ENCODE results near the gene ZNF644.
"Not testable (repeated sequence)": the region's sequence is repeated elsewhere in the genome, so short reads cannot be mapped to it uniquely, and the experiment has no call there.

ZNF644 gene

DNA sequence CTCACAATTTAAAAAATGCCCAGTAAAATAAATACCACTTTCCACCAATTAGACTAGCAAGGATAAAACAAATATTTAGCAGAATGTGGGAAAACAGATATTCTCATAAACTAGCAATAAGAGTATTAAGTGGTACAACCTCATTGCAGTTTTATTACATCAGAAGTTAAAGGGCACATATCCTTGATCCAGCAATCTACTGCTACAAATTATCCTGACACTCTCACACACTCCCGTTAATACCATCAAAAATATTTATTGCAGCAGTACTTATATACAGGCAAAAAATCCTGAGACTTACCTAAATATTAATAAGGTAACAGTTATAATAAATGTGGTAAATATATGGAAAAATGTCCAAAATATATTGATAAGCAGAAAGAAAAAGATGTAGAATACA, 44.3 kb downstream of the ZNF644 start:
- DNase-seq, result no peak

DNA sequence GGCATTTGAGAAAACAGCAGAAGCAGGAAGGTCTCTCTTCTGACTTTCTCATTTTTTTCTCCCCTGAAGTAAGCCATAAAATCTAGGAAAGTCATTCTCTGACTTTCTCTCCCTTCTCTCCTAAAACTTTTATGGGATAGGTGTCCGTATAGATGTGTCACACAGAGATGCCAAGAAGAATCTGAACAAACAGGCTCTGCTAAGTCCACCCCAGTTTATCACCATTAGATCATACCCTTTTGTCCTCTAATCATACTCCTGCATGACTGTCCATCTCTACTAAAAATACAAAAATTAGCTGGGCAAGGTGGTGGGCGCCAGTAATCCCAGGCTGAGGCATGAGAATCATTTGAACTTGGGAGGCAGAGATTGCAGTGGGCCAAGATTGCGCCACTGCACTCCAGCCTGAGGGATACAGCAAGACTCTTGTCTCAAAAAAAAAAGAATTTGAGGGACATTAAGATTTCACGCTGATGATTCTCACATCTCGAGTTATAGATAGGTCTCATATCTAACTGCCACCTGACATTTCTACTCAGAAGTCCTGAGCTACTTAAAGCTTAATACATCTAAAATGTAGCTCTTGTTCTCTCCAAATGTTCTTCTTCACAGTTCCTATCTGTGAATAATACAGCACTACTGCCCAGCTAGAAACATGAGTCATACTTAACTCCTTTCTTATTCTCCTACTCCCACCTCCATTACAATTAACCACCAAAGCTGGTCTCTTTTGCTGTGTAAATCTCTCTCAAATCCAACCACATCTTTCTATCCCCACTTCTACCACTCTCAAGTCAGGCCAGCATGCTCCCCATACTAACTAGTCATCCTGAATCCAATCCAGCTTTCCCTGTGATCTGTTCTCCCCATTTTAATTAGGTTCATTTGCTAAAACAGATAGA, 47.7 kb downstream of the ZNF644 start:
- no peak for DNase-seq

DNA sequence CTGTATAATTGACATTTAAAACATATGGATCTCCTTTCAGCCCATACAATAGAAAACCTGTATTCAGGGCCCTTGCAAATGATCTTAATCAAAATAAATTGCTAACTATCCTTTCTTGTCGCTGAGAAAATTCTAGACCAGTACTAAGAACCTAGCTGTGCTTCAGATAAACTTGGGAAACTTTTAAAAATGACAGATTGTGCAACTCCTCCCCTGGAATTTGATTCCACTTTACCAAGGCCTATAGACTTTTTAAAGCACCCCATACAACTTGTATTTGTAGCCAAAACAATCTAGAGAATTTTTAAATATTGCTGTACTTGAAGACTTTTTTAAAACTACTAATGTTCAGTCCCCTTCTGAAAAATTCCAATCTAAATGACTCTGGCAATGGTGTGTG, 51.6 kb downstream of the ZNF644 start:
- DNase-seq, result no peak

DNA sequence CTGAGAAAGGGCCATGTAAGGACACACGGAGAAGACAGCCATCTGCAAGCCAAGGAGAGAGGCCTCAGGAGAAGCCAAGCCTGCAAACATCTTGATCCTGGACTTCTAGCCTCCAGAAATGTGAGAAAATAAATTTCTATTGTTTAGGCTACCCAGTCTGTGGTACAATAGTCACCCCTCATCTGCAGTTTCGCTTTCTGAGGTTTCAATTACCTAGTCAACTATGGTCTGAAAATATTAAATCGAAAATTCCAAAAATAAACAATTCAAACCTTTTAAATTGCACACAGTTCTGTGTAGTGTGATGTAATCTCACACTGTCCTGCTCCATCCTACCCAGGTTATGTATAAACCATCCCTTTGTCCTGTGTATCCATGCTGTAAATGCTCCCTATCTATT, 52.6 kb downstream of the ZNF644 start:
- no peak for DNase-seq

DNA sequence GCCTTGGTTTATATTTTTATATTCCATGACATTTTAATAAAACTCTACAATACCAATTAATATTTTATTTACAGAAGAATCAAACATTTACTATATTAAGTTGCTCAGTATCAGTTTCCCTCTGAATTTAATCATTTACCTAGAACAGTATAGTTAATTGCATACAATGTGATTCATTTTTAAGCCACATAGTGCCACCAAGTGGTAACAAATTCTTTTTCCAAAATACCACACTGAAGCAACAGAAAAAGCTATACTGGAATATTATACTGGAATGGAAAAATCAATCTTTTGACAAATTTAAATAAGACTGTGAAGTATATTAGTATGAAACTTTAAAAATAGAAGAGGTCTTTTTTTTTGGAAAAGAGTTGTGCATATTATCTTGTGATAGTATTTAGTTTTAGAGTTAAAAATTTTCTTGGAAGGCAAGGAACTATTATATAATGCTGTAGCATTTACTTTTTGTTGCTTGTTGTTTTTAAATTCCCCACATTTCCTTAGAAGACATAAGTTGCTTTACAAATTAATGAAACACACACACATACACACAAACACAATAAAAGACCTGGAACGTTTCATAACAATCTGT, 57.3 kb downstream of the ZNF644 start:
- DNase-seq, result no peak

DNA sequence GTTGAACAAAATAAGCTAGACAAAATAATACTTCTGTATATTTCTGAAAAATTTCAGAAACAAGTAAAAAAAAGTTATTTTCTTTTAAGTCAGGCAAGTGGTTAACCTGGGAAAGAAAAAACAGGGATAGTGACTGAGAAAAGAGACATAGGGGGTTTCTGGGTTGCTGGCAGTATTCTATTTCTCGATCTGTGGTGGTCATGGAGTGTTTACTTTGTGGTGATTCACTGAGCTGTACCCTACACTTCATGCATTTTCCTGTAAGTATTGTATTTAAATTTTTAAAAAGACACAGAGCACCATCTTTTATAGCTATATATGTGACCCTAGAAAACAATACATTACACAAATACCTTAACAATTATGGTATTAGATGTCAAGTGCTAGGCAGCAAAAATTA, 58.2 kb downstream of the ZNF644 start:
- DNase-seq, result no peak

- no peak for DNase-seq
Observed at GRCh38 chr1:90963236-90963635, 58.6 kb downstream of the ZNF644 start.

- DNase-seq, result no peak
Observed at GRCh38 chr1:90959352-90960206, 62.3 kb downstream of the ZNF644 start.

DNA sequence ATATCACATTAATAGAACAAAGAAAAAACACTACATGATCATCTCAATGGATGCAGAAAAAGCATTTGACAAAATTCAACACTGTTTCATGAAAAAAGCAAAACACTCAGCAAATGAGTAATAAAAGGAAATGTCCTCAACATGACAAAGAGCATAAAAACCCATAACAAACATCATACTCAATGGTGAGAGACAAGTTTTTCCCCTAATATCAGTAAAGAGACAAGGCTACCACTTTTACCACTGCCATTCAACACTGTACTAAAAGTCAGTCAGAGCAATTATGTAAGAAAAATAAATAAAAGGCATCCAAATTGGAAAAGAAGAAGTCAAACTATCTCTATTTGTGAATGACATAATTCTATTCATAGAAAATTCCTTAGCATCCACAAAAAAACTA, 64.3 kb downstream of the ZNF644 start:
- DNase-seq, result no peak

DNA sequence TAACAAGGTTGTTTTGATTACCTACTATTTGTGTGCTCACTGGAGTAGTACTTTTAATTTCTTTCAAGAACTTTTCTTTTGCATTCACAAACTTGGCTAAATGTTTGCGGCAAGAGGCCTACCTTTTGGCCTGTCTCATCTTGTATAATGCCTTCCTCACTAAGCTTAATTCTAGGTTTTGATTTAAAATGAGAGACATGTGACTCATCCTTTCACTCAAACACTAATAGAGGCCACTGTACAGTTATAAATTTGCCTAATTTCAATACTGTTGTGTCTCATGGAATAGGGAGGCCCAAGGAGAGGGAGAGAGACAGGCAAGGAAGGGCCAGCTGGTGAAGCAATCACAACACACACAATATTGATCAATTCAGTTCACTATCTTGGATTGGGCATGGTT, 66.1 kb downstream of the ZNF644 start:
- DNase-seq, result no peak

DNA sequence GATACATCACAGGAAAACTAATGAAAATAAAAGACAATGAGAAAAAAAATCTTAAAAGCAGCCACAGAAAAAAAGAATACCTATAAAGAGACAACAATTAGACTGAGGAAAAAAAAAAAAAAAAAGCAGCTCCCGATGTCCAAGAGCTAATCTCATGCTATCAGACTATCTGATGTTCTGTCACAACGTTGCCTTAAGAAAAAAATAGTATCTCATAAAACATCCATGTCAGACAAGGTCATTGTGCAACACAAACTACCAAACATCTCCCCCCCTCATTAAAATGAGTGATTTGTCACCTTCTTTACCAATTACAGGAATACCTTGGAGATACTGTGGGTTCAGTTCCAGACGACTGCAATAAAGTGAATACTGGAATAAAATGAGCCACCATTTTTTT, 68.9 kb downstream of the ZNF644 start:
- DNase-seq, result no peak

- no peak for DNase-seq
Observed at GRCh38 chr1:90951009-90951408, 70.8 kb downstream of the ZNF644 start.

GRCh38 chr1:90948301-90948700, 73.5 kb downstream of the ZNF644 start:
- DNase-seq, result no peak

DNA sequence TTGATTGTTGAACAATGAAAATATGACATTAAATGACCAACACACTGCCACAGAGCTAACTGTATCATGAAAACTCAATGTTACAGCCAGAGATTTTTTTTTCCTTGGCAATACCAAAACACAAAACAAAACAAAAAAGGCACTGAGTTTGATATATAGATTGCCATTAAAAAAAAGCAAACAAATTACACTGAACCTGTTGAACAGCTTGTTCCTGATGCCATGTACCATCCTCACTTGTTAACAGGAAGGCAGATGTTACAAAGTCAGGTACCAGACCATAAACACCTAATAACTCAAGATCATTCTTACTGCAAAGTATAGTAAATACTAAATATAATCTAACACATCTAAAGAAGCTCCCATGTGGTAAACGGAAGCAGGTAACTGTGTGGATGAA, 75.2 kb downstream of the ZNF644 start:
- DNase-seq, result no peak

- no peak for DNase-seq
Observed at GRCh38 chr1:90945287-90945686, 76.5 kb downstream of the ZNF644 start.

- no peak for DNase-seq
Observed at GRCh38 chr1:90943966-90944365, 77.9 kb downstream of the ZNF644 start.

DNA sequence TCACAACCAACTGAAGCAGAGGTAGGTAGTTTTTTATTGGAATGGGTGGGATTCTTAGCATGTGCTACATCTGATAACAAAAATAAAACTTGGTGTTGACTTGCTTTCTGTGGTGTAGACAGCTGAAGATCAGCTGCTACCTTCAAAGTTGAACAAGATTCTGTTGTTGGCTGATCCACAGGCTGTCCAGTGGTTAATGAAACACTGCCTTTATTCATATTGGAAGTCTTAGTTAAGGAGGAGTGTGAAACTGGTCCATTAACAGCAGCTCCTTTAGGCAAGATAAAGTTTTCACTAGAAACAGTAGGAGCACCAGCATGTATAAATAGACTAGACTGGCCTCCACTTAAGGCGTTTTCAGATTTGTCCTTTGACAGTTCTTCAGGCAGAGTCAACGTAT, 81.1 kb downstream of the ZNF644 start:
- DNase-seq, result no peak

GRCh38 chr1:90936731-90937130, 85.1 kb downstream of the ZNF644 start:
- DNase-seq, result no peak

- no peak for DNase-seq
Observed at GRCh38 chr1:90936061-90936460, 85.8 kb downstream of the ZNF644 start.

DNA sequence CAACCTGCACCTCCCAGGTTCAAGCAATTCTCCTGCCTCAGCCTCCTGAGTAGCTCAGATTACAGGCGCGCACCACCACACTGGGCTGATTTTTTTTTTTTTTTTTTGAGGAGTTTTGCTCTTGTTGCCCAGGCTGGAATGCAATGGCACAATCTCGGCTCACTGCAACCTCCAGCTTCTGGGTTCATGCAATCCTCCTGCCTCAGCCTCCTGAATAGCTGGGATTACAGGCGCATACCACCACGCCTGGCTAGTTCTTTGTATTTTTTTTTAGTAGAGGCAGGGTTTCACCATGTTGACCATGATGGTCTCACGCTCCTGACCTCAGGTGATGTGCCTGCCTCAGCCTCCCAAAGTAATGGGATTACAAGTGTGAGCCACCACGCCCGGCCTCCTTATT, 93.6 kb downstream of the ZNF644 start:
- not testable (repeated sequence) for DNase-seq

GRCh38 chr1:90927674-90928073, 94.2 kb downstream of the ZNF644 start:
- DNase-seq, result not testable (repeated sequence)

DNA sequence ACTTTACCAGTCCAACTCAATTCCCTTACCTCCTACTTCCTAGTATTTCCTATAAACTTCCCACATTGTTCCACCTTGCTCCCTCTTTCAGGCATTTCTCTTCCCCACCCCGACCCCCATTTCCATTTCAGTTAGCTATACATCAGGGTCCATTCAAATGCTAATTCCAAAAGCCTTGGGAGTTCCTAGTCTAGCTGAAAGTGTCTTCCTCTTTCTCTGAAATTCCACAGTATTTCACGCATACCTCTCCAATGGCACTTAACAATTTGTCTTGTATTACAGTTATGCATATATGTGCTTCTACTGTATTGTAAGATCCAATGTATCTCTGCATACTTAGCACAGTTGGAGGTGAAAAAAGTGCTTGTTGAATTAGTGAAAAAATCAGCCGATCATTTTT, 94.9 kb downstream of the ZNF644 start:
- no peak for DNase-seq

Data from stimulated activated CD4-positive, alpha-beta T cell treated with anti-CD3 and anti-CD28 coated beads, Interleukin-12 subunit alpha, Interleukin-12 subunit beta, amount 100 ng/mL, for 4 hours (primary cell).